ENCODE data around the gene SPATC1L.

The SPATC1L gene

DNA sequence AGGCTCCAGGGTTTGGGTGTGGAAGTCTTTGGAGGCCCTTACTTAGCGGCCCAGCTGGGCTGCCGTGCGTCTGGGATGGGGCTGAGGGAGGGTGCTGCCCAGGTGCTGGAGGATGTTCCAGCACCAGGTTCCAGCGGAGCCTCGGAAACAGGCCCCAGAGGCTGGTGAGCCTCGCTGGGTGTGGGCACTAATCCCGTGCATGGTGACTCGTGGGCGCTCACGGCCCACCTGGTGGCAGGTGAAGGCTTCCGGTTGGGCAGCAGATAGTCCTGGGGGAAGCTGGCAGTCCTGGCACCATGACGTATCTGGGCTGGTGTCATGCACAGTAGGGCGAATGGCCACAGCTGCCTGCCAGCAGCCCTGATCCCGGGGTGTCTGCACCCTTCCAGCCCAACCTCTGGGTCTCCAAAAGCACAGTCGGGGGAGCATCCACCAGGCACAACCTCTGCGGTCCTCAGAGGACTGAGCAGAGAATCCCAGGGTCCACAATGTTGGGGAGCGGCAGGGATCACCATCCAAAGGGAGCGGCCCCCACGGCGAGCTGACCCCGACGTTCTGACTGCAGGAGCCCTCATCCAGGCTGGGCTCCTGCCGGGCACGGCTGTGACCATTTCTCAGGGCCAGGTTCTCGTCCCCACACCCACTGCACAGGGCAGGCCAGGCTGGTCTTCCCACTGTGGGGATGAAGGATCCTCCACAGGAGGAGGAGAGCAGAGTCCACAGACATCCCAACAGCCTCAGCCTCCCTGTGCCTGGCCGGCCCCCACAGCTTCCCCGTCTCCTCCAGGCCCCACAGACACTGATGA lies 54.2 kb downstream of the SPATC1L start:
- DNase-seq = no peak

DNA sequence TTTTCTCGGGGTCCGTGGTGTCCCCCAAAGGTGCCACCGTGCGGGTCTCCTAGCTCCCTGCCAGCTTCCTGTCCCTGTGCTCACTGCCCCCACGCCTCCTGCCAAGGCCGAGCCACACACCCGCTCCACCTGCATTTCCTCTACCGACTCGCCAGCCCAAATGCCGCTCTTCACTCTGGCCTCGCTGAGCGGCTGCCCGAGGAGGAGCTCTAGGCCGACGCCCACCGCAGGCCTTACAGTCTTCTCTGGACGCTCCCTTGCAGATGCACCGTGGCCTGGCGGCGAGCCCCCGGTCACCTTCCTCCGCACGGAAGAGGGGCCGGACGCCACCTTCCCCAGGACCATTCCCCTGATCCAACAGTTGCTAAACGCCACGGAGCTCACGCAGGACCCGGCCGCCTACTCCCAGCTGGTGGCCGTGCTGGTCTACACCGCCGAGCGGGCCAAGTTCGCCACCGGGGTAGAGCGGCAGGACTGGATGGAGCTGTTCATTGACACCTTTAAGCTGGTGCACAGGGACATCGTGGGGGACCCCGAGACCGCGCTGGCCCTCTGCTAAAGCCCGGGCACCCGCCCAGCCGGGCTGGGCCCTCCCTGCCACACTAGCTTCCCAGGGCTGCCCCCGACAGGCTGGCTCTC lies 55.2 kb downstream of the SPATC1L start:
- no peak for DNase-seq

DNA sequence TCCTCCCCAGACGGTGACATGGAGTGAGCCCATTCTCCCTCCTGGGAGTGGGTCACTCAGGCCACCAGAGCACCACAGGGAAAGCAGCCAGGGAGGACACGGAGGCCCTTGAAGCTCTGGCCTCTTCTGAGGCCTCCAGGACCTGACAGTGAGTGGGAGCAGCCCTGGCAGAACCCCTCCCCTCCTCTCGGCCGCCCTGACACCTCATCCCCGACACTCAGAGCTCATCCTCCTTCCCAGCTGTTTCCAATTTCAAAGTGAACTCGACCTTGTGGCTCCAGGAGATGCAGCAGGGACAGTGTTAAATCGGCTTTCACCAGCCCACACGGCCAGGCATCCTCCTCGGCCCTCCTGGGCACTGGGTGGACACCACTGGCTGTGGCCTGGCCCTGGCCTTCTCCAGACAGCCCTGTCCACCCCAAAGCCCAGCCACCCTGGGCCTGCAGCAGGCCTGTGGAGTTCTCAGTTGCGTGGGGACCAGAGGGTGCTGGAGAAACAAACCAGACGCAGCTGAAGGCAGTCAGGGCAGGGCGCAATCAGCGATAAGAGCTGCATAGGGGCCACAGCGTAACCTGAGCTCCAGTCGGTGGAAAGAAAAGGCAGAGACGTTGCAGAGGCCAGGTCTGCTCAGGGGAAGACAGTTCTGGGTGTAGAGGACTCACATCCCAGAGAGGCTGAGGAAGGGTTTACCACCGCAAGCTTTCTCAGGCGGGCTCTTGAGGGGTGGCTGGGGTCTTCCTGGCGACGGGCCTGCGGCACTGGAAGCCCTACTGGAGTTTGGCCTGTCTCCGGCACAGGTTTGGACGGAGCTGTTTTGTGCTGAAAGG lies 55.9 kb downstream of the SPATC1L start:
- no peak for DNase-seq

DNA sequence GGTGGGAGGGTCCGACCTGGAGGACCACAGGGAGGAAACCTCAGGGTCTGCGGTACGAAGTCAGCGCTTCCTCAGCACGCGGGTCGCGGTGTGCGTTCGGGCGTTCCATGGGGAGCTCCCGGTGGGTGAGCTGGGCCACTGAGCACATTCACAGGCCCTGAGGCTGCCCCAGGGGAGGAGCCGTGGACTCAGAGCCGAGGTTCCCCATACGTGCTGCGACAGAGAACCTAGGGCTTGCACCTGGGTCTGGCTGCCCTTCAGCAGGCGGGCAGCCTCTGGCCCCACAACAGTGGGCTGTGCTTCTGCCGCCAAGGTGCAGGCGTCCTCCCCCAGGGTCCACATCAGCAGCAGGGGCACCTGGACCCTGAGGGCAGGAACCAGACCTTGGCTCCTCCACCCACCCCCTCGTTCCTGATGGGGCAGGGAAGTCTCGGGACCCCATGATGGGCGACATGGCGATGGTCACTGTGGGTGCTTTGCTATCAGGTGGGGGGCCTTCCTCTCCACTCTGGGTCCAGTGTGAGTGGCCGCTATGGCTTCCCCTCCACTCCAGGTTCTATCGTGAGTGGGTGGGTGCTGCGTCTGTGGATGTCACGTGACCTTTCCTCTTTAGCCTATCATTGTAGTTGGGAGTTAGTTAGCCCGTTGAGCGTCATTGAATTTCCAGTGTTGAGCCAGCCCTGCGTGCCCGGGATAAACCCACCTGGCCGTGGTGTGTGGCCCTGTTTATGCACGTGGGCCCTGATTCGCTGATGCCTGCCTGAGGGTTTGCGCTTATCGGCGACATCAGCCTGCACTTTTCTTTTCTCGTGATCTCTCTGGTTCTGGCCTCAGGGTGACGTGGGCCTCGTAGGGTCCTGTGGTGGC lies 56.8 kb downstream of the SPATC1L start:
- DNase-seq = no peak

DNA sequence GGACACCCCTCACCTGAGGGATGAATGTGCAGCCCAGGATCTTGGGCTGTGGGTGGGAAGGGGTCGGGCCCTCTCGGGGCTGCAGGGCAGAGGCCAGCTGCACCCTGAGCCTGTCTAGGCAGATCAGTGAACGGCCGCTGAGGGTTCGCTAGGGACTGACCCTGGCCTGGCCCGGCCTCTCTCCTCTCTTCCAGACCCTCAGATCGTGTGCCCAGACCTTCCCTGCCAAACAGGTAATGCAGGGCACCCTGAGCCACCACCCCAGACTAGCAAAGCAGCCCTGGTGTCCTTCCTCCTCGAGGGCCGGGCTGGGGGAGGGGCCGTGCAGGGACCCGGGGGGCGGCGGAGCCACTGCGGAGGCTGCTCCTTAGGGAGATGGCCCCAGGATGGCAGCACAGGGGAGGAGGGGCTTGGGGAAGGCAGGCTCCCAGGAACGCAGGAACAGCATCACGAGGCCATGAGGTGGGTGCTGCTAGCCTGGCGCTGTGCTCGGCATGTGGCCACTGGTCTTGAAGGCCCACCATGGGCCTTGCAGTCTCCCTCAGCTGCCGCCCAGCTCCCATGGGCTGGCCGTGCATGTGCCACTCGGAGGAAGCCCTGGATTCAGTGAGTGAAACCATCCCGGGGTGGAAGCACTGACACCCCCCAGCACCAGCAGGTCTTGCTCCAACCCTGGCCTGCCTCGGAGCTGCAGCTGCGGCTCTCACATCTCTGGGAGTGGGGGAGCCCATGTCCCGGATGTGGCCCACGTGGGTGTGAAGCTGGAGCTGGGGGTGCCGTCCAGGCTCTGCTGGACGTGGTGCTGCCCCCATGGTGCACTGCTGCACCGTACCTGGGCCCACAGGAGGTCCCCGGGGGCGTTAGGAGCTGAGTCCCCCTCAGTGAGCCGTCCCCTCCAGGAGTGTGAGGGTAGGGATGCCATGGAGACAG lies 57.7 kb downstream of the SPATC1L start:
- no peak for DNase-seq

DNA sequence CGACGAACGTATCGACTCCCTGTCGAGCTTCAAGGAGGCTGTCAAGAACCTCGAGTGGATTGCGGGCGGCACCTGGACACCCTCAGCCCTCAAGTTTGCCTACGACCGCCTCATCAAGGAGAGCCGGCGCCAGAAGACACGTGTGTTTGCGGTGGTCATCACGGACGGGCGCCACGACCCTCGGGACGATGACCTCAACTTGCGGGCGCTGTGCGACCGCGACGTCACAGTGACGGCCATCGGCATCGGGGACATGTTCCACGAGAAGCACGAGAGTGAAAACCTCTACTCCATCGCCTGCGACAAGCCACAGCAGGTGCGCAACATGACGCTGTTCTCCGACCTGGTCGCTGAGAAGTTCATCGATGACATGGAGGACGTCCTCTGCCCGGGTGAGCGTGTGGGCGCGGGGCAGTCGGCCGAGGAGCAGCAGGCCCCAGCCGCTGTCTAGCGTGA lies 58.4 kb downstream of the SPATC1L start:
- no peak for DNase-seq

DNA sequence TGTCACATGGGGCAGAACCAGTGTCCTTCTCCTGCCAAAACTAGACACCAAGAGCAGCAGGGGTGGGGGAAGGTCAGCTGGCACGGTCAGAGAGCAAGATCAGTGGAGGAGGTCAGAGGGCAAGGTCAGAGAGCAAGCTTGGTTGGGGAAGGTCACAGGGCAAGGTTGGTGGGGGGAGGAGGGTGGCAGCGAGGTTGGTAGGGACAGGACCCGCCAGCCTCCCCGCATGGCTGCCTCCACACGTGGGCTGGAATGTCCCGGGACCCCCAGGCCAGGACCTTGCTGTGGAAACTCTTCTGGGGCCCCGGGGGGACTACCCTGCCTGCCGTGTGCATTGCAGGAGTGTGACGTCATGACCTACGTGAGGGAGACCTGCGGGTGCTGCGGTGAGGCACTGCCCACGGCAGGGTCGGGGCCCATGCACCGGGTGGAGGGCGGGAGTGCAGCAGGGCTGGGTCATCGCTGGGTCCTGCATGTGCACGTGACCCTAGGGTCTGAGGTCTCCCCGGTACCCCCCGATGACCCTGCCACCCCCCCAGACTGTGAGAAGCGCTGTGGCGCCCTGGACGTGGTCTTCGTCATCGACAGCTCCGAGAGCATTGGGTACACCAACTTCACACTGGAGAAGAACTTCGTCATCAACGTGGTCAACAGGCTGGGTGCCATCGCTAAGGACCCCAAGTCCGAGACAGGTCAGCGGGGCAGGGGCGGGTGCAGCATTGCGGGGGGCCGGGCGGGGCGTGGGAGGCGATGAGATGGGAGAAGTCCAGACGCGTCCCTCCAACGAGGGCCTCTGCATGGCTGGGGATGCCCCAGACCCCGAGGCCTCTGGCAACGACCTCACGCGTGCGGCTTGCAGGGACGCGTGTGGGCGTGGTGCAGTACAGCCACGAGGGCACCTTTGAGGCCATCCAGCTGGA lies 59.1 kb downstream of the SPATC1L start:
- no peak for DNase-seq

DNA sequence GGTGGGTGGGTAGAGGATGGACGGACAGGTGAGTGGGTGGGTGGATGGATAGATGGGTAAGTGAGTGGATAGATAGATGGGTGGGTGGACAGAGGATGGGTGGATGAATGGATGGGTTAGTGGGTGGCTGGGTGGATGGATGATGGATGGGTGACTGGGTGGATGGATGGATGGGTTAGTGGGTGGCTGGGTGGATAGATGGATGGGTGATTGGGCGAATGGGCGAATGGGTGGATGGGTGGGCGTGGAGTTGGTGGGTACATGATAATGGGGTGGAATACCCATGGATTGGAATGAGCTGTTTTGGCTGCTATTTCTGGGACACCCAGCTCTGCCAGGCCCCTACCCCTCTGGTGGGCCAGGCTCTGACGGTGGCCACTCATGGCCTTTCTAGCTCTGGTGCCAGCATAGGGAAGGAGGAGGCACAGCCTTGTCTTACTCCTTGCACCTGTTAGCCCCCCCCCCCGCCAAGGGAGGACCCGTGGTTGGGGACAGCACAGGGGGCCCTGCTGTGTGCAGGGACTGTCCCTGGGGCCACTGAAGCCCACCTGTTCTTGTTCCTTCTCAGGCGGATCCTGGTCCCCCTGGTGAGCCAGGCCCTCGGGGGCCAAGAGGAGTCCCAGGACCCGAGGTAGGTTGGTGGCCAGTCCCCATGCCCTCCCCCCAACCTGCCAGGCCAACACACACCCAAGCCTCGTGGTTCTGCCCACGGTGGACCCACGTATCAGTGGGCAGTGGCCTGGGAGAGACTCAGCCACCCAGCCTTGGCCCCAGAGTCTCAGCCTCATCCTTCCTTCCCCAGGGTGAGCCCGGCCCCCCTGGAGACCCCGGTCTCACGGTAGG lies 60.0 kb downstream of the SPATC1L start:
- no peak for DNase-seq

DNA sequence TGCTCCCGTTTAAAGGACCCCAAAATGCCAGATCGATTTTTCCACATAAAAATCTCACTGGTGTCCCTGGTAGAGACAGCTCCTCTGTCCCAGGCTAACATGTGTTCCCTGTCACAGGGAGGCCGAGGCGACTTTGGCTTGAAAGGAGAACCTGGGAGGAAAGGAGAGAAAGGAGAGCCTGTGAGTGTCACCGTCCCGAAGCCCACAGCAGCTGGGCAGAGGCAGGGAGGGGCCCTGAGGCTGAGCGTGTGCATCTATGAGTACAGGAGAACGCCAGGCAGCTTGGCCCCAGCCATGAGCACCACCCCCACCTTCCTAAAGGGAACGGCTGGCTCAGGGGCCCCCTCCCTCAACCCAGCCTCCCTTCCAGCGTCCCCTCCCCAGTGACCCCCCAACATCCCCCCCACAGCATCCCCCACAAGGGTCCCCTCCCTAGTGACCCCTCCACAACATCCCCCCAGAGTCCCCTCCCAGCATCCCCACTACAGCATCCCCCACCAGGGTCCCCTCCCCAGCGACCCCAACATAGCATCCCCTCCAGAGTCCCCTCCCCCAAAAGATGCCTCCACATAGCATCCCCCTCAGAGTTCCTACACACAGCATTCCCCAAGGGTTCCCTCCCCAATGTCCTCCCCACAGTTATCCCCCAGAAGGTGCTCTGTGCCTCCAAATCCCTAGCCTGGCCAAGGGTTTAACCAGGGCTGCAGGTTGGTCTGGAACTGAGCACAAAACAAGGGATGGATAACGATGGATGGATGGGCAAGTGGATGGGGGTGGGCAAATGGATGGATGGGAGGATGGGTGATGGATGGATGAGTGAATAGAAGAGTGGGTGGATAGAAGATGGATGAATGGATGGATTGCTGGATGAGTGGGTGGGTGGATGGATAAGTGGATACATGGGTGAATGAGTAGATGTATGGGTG lies 61.2 kb downstream of the SPATC1L start:
- DNase-seq = no peak

DNA sequence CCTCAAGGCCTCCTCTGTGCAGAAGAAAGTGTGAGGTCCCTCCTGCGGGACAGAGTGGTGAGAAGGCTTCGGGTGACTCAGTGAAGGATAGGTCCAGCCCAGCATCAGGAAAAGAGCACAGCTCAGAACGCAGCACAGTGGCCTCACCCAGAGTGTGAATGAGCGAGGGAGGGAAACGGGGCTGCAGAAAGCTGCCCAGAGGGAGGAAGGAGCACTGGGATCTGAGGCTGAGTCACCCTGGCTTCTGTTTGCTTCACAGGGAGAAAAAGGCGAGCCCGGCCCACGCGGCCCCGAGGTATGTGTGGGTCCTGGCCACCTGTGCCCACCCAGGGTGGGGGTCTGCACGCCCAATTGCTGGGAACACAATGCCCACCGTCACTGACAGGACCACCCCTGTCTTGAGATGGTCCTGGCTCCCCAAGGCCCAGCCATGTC lies 62.0 kb downstream of the SPATC1L start:
- DNase-seq = no peak

DNA sequence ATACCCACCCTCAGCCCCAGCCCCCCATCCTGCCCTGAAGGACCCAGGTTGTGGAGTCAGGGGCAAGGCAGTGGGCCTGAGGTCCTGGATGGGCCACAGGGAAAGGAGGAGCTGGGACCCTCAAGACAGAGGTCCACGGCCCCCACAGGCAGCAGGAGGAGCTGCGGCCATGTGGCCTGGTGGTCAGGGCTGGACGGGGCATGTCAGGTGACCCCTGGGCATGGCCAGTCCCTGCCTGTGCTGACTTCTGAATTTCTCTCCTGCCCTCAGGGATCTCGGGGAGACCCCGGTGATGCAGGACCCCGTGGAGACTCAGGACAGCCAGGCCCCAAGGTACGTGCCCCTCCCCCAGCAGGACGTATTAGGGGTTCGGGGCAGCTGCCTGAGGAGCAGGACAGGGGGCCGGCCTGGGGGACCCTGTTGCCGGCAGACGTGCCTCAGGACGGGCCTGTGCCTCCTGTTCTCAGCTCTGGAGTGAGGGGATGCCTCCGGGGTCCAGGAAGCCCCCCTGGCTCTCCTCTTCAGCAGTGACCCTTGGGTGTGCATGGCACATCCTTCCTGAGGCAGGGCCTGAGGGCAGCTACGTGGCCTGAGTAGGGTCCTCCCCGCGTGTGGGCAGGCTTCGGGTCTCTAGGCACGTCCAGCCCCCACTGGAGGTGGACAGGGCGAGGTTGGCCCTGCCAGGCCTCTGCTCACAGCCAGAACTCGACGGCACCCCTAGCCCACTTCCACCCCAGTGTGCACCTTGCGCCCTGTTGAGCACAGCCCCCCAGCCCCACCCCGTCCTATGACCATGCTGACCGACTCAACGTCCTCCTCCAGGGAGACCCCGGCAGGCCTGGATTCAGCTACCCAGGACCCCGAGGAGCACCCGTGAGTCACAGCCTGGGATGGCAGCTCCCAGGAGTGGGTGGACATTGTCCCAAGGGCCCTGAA lies 62.7 kb downstream of the SPATC1L start:
- DNase-seq = no peak

DNA sequence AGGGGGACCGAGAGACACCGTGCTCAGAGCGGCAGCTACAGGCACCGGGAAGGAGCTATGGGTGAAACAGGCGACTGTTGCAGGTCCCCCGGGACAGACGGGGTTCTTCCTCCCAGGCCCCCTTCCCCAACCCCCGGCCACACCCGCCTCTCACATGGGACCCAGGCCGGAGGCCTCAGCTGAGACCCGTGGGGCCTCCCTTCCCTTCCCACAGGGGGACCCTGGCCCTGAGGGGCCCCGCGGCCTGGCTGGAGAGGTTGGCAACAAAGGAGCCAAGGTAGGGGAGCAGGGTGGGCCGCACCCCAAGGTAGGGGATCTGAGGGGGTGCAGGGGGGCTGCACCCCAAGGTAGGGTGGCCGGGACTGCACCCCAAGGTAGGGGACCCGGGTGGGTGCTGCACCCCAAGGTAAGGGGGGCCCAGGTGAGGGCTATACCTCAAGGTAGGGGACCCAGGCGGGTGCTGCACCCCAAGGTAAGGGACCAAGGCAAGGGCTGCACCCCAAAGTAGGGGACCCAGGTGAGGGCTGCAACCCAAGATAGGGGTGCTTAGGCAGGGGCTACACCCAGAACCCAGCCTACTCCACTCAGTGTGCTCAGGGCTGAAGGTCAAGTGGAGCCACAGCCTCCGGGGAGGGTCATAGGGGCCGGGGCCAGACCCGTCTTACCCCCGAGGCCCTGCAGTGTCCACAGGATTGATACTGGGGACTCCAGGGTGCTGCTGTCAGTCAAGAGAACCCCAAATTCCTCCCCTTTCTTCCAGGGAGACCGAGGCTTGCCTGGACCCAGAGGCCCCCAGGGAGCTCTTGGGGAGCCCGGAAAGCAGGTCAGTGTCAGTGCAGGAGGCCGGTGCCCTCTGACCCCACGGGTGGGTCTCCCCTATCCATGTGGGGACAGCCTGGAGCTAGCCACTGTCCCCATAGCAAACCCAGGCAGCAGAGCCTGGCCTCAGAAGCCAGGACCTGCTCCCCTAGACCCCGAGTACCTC lies 63.7 kb downstream of the SPATC1L start:
- no peak for DNase-seq

DNA sequence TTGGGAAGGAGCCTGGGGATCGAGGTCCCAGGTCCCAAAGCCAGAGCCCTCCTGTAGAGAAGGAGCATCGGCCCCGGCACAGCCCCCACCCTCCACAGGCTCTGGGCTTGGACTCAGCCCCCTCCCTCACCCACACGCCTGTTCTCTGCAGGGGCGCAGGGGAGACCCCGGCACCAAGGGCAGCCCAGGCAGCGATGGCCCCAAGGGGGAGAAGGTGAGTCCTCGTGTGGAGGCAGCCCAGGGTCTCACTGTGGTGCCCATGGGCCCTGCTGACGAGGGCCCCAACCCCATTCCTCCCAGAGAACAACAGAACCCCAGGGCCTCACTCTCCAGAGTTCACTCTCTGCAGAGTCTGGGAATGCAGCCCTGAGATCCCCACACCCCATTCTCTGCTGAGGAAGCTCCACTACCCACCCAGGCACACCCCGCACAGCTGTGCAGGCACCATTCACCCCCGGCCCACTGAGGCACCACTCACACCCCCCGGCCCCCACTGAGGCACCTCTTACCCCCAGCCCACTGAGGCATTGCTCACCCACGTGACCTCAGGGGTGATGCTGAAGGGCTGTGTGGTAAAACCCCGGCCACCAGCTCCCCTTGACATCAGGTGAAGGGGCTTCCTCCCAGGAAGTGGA lies 64.5 kb downstream of the SPATC1L start:
- no peak for DNase-seq

DNA sequence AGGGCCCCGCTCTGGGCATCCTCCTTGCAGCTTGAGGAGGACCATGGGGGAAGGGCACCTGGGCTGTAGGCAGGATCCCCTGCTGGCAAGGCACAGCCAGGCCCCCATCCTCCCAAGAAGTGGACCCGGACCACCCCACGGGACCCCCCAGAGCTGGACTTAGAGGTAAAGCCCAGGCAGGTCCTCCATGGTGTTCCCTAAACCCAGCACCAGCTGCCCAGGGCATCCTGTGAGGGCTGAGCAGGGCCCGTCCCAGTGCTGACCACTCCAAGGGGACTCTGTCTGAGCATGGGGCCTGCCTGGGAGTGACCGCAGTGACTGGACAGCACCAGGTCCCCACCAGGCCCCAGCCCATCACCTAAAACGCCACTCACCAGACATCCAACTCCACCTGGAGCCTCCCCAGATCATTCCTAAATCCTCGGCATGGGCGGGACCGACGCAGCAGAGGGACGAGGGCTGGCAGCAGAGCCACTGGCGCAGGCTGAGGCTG lies 65.1 kb downstream of the SPATC1L start:
- DNase-seq = no peak
